UCSD-AML1 (cell line): Measurements from ENCODE around the gene SERINC2.
"Not testable (repeated sequence)": the region's sequence is repeated elsewhere in the genome, so short reads cannot be mapped to it uniquely, and the experiment has no call there.

Experiments used
- DNase-seq: peaks from one replicate; lab custom pipeline; 2025; ENCODE audit not compliant: unreplicated experiment; lab: John Stamatoyannopoulos, UW

SERINC2 gene

DNA sequence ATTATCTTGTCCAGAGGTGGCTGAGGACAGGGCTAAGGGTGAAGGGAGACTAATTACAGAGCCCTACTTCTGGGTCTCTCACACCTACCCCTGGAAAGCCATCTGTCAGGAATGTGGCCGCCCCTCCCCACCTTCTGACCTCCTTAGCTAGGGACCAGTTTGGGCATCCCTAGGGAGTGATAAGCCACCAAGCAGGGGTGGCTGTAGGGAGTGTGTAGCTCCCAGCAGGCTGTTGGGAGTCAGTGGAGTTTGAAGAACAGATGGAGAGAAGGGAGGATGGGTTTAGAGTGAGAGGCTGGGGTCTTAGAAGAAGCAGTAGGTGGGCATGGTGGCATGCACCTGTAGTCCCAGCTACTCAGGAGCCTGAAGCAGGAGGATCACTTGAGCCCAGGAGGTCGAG, 808 bp upstream of the SERINC2 start:
- no peak for DNase-seq

DNA sequence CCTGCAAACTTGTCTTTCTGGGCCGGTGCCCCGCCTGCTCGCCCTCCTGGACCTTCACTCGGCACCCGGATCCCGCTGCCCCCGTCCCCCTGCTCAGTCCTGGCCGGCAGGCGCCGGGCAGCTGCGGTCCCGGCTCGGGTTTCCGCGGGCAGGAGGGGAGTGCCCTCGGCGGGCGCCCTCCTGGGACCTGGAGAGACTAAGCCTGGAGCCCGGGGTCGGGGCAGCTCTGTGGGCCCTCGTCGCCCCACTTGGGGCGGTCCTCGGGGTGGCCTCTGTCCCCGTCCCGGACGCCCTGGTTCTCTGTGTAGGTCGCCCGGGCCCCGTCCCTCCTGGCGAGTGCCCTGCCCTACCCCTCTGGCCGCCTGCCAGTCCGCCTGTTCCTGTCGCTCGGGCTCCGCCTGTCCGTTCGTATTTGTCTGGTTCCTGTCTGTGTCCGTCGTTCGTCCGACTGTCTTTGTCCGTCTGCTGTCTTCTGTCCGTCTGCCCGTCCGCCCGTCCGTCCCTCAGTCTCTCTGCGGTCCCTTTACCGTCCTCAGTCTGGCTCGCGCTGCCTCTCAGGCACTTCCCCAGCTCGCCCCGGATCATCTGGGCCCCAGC, 490 bp downstream of the SERINC2 start:
- DNase-seq = peak; percentile 23

DNA sequence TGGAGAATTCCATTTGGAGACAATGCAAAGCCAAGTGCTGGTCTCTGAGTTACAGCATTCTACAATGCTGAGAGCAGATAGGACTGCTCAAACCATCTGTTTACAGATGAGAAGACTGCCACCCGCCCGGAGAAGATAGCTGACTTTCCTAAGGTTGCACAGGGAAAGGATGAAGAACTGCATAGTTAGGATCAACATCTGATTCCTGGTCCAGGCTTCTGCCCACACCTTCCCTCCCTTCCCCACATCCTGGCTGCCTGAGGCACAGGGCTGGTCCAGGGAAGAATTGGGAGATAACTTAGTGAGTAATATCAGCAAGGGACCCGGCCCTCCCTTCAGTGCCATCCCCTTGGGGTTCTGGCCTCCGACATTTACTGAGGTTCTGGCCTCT, 2.0 kb downstream of the SERINC2 start:
- no peak for DNase-seq

DNA sequence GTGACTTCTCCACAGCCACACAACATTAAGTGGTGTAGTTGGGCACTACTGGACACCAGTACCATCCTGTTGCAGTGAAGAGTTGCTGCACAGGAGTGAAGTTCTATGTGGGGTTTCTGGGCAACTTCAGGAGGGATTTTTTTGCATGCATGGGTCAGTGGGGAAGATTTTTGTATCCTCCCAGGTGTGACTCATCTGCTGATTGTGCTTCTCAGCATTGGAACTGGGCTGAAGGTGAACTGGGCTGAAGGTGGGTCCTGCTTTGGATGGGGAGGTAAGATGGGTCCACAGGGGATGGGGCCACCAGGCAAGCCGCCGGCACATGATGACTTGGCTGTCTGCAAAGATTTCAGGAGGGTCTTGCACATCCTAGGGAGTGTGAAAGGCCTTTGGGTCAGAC, 2.6 kb downstream of the SERINC2 start:
- no peak for DNase-seq

DNA sequence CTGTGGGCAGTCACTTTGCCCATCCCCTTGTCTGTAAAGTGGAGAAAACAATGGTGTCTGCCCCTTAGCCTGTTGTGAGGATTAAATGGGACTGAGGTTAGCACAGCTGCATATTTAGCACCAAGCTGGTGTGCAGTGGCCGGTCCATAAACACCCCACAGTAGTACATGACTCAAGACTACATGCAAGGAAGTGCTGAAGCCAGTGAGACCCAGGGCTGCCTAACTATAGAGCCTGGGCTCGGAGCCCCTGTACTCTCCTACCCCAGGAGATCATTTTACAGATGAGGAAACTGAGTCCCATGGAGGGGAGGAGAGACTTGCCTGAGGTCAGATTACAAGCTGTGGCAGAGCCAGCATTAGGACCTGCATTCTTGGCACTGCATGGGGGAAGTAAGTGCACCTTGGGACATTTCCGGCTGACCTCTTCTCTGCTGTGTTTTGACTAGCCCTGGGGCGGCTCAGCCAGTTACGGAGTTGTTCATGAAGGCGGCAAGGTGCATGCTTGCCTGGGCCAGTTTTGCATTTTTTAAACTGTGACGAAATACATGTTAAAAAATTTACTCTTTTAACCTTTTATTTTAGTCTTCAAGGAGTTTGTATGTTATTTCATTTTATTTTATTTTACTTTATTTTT, 3.2 kb downstream of the SERINC2 start:
- DNase-seq = no peak

DNA sequence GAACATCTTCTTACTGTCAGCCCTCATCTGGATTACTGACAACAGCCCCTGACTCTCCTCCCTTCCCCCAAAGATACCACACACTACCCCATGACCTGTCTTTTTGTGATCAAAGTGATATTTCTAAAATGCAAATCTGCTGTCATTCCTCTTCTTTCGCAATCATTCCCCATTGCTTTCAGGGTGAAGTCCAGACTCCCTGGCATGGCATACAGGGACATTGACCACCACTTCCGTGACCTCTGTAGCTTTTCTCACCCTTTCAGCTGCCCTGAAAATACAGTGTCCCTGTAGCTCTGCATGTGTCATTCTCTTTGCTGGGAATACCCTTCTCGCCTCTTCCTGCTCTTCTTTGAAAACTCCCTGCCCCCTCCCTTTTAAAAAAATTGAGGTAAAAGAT, 4.1 kb downstream of the SERINC2 start:
- no peak for DNase-seq

DNA sequence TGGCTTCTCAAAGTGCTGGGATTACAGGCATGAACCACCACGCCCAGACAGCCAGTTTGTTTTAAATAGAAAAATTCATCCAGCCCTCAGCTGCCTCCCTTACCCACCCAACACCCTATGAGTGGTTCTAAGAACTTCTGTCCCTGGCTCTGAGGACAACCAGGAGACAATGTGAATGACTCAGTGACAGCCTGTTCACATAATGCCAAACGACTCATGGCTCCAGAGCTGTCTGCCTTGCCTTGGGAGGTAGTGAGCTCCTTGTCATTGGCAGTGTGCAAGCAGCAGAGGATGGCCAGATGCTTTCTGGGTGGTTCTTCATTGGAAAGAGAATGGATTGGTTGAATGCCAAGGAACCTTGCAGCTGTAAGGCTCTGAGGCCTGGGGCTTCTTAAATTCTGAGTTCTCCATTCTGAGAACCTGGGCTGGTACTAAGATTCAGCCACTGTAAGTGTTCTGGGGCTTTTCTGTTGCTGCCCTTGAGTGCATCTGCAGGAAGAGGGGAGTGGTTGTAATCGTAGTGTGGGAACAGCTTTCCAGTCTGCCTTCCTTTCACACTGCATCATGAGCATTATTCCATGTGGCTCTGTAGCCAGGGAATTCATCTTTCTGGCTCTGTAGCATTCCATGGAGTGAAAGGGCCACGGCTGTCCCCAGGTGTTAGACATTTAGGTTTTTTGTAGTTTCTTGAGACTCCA, 5.8 kb downstream of the SERINC2 start:
- DNase-seq = no peak

DNA sequence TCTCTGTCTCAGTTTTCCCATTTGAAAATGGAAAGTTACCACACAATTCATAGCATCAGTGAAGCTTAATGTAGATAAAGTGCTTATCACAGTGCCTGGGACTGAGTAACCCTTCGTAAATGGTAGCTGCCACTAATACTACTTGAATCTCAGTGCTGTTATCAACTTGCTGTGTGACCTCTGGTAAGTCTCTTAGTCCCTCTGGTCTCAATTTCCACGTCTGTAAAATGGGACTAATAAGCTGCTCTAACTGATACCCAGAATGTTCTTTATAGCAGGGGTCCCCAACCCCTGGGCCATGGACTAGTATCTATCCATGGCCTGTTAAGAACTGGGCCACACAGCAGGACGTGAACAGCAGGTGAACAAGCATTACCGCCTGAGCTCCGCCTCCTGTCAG, 7.7 kb downstream of the SERINC2 start:
- no peak for DNase-seq

DNA sequence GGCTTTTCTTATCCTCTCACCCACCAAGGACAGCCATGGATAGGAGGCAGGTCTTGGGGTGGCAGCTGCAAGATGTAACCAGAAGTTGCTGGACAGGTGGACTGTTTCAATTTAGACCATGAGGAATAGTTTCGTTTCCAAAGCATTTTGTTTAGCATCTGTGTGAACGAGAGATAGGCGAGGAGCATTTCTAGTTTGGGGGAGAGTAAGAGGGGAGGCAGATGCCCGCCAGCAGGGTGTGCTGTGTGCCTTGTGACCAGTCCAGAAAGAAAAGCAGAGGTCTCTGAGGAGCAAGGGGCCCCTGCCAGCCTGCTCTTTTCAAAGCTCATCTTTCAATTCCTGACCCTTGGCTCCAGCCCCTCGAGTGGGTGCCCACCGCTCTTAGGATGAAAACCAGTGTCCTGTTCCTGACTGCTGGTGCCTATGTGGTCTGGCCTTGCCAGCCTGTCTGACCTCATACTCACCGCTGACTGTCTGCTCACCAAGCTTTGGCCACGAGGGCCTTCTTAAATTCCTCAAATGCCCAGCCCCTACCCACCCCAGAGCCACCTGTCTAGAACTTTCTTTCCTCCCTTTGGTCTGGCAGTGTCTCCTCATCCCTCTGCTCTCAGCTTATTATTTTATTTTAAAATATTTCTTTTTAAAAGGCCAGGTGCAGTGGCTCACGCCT, 8.5 kb downstream of the SERINC2 start:
- DNase-seq = peak; percentile 27

DNA sequence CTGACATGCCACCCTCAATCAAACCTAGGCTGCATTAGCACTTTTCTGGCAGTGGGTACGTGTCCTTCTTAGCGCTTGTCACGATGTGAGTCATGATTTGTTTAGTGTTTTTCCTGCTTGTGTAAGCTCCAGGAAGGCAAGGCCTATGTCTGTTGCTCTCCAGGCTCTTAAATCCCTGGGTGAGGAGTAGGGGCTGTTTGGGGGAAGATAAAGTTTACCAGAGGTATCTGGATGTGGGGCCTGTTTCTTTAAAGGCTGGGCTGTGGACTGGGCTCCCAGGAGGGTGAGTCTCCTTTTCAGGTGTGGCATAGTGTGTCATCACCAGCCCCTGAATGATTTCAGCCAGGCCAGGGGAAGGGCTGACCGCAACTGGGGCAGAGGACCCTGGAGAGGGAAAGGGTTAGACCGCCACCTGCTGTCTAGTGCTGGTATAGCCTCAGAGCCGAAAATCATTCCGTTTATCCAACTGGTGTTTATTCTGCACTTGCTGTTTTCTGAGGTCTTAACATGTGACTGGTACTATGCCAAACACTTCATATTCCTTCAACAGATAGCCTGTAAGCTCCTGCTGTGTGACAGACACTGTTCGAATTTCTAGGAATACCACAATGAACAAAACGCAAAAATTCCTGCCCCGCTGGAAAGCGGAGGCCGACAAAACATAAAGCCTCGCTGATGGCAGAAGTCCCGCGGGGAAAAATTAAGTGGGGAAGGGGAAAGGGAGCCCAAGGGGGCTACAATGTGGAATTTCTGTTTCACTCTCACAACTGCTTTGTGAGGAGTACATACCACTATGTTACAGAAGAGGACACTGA, 9.7 kb downstream of the SERINC2 start:
- peak; percentile 67 for DNase-seq

DNA sequence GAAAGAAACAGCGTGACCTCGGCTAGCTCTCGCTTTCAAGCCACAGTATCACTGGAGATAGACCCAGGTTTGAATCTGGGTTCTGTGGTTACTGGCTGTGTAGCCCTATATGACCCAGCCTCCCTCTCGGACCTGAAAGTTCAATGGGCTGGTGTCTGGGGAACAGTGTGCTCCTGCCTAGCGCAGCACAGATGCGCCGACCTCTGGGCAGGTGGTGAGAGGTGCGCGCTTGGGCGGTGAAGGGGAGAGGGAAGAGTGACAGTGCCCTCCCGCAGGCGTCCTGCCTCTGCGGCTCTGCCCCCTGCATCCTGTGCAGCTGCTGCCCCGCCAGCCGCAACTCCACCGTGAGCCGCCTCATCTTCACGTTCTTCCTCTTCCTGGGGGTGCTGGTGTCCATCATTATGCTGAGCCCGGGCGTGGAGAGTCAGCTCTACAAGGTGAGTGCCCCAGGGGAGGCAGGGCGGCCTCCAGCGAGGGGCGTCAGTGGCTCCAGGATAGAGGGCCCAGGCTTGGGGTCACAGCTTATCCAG, 10.5 kb downstream of the SERINC2 start:
- DNase-seq = no peak

DNA sequence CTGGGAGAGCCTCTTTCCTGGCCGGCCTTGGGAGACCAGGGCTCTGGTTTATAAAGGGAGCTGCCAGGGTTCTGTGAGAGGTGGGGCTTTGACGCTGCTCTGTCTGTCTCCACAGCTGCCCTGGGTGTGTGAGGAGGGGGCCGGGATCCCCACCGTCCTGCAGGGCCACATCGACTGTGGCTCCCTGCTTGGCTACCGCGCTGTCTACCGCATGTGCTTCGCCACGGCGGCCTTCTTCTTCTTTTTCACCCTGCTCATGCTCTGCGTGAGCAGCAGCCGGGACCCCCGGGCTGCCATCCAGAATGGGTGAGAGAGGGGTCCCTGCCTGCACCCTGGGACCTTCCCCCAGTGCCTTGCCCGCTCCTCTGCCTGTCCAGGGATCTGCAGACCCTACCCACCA, 11.6 kb downstream of the SERINC2 start:
- DNase-seq = no peak

DNA sequence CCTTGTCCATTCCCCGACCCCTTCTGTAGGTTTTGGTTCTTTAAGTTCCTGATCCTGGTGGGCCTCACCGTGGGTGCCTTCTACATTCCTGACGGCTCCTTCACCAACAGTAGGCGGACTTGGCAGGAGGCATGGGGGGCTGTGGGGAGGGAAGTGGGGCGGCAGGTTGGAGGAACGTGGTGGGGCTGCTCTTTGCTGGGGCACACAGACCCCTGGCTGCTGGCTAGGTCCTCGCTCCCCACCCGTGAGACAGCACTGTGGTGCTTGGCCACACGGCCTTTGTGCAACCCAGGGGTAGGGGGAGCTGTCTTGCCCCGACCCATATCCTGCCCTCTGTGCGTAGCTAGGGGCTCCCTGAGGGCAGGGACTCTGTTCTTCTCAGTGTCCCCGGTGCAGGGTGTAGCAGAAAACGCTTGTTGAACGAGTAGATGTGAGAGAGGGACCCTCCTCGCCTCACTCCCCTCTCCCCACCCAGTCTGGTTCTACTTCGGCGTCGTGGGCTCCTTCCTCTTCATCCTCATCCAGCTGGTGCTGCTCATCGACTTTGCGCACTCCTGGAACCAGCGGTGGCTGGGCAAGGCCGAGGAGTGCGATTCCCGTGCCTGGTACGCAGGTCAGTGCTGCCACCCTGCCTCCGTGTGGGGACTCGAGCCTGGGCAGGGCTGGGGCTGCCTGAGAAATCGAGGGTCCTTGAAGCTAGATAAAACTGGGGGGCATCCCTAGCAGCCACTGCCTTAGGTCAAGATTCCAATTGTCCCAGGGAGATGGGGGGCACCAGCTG, 12.5 kb downstream of the SERINC2 start:
- DNase-seq = no peak

DNA sequence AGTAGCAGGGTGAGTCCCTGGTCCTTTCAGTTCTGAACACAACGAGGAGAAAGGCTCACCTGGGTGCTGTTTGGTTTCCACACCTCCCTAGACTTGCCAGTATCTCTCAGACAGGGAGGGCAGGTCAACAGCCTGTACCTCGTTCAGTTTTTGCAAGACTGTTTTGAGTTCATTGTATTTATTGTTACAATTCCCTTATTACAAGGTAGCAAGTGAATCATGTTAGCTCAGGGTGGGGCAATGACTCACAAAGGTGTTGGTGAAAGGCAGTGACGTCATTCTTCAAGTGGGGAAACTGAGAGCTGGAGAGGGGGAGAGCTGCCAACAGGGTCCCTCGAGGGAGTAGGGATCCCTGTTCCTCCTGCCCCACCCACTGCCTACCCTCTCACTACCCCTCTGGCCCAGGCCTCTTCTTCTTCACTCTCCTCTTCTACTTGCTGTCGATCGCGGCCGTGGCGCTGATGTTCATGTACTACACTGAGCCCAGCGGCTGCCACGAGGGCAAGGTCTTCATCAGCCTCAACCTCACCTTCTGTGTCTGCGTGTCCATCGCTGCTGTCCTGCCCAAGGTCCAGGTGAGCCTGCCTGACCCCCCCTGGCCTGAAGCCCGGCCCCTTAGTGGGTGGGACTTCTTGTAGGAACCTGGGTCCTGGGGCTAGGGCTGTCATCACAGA, 13.4 kb downstream of the SERINC2 start:
- DNase-seq = no peak

DNA sequence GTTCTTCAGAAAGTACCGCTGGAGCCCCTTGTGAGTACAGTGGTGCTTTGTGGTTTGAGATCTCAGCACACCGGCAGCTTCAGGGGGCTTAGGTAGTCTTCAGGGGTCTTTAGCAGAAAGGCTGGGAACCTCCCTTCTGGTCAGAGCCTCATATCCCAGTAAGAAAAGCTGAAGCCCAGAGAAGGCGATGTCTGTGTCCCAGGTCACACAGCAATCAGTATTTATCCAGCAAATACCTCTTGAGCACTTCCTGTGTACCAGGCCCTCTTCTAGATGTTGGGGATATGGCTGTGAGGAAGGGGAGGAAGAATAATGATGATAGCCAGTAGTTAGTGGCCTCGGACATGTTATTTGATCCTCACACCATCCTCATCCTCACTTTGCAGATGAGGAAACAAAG, 14.3 kb downstream of the SERINC2 start:
- no peak for DNase-seq

DNA sequence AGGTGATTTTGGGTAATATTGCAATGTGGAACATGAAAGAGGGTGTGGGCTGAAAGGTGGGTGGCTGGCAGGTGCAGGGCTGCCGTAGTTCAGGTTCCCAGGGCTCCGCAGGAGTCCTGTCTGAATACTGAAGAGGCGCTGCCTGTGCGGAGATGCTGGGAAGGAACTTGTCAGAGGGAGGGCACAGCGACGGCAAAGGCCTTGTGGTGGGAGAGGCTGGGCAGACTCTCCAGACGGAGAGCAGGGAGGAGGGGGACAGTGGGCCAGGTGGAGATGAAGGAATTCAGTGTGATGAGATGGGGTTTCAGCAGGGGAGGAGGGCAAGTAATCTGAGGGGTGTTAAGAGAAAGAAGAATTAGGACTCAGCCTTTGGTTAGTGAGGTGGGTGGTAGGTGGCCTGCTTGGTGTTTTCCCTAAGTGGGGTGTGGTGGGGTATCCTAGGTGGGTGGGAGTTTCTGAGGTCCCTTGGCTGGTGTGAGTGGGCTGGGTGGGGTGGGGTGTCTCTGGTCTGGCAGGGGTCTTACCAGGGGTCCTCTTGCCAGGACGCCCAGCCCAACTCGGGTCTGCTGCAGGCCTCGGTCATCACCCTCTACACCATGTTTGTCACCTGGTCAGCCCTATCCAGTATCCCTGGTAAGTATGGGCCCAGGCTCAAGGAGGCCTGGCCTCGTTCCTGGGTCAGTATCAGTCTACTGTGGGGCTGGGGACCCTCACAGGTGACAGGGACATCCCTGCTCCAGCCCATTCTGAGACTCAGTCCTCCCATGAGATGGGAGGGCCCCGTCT, 15.6 kb downstream of the SERINC2 start:
- DNase-seq = no peak

DNA sequence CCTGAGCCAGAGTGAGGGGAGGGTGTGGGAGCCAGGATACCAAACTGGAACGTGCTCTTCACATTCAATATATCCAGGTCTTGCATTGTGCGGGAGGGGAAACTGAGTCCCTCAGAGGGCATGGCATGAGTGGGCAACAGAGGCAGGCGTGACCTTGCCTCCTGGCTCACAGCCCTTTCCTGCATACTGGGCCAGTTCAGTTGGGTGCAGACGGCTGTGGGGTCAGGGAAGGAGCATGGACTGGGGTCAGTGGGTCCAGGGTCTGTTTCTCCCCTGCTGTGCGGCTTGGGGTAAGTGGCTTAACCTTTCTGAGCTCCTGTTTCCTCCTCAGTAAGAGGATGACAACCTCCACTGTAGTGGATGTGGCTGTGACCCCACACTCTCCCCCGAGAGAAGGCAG, 16.6 kb downstream of the SERINC2 start:
- DNase-seq = no peak

DNA sequence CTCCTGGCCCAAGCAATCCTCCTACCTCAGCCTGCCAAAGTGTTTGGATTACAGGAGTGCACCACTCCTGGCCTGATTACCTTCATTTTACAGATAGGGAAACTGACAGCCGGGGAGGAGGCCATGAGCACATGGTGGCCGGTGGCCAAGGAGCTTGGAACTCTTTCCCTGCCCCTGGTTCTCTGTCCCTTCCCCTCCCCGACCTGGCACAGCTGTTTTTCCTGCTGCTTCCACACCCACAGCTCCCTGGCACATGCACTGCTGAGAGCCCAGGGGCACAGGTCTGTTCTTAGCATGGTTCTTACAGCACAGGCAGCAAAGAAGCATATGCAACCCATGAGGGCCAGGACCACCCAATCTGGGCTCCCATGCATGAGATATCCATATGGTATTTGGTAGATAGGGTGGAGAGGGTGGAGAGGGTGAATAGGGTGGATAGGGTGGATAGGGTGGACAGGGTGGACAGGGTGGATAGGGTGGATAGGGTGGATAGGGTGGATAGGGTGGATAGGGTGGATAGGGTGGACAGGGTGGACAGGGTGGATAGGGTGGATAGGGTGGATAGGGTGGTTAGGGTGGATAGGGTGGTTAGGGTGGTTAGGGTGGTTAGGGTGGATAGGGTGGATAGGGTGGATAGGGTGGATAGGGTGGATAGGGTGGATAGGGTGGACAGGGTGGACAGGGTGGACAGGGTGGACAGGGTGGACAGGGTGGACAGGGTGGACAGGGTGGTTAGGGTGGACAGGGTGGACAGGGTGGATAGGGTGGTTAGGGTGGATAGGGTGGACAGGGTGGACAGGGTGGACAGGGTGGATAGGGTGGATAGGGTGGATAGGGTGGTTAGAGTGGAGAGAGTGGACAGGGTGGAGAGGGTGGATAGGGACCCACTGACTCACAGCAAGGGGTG, 18.6 kb downstream of the SERINC2 start:
- DNase-seq = not testable (repeated sequence)
